GM10266 (cell line): ENCODE data around the gene SSTR4.

ENCODE experiments used
- DNase-seq: peaks from one replicate; pipeline ENCODE4 v3.0.0; 2012; ENCODE audit errors: extremely low spot score
- TF ChIP-seq, protein P1 (sequence below): IDR thresholded peaks from 2 replicates; pipeline ENCODE4 v1.5.1; 2012; ENCODE audit warnings: mild to moderate bottlenecking, low read depth; ENCODE audit not compliant: control insufficient read depth, insufficient read depth; ENCODE audit errors: missing control alignments

Gene SSTR4

DNA sequence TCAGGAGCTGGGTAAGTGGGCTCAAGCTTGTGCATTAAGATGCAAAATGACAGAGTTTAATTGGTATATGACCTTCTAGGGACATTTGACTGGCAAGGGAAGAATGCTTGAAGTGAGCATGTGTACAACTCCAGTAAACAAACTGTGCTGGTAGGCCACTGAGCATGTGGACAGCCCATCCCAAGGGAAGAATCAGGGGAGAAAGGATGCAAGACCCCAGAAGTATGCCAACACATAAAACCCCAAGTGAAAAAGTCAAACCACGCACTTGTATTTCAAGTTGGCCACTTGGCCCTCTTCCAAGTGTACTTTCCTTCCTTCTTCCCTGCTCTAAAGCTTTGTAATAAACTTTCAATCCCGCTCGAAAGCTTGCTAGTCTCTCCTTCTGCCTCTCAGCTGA is 24.7 kb downstream of the SSTR4 start:
- no peak for DNase-seq
- TF ChIP-seq, protein P1, sequence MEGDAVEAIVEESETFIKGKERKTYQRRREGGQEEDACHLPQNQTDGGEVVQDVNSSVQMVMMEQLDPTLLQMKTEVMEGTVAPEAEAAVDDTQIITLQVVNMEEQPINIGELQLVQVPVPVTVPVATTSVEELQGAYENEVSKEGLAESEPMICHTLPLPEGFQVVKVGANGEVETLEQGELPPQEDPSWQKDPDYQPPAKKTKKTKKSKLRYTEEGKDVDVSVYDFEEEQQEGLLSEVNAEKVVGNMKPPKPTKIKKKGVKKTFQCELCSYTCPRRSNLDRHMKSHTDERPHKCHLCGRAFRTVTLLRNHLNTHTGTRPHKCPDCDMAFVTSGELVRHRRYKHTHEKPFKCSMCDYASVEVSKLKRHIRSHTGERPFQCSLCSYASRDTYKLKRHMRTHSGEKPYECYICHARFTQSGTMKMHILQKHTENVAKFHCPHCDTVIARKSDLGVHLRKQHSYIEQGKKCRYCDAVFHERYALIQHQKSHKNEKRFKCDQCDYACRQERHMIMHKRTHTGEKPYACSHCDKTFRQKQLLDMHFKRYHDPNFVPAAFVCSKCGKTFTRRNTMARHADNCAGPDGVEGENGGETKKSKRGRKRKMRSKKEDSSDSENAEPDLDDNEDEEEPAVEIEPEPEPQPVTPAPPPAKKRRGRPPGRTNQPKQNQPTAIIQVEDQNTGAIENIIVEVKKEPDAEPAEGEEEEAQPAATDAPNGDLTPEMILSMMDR: no peak

DNA sequence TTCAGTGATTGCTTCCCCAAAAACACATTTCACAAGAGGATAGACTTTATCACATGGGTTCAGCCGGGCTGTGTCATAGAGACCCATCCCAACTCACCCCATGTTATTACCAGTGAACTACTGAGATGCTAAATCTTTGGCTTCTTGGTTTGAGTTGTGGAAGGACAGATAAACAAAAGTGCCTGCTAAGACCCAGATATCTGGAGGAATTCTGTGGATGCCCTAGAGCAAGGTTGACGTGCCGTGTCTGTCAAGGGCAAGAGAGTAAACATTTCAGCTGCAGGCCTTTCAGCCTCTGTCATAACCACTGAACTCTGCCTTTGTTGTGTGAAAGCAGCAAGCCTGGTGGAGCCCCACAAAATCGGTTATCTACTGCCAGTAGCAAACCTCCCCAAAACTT is 25.5 kb downstream of the SSTR4 start:
- TF ChIP-seq, protein P1: no peak
- DNase-seq: no peak

DNA sequence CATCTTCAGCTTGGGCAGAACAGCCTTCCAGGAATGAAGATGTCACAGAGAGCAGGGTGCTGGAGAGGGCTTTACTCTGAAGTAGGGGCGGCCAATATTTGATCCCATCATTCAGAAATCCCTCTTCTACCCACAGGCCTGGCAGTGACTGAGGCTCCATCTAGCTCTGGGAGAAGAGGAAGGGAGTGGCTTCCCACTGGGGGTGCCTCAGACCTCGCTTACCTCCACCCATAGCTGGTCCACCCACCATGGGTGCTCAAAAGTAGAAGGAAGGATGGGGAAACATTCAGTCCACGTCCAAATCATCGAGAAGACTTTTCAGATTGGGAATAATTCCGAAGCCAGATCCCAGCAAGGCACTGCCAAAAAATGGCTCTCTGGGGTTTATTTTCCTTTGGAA is 26.1 kb downstream of the SSTR4 start:
- TF ChIP-seq, protein P1: no peak
- no peak for DNase-seq

DNA sequence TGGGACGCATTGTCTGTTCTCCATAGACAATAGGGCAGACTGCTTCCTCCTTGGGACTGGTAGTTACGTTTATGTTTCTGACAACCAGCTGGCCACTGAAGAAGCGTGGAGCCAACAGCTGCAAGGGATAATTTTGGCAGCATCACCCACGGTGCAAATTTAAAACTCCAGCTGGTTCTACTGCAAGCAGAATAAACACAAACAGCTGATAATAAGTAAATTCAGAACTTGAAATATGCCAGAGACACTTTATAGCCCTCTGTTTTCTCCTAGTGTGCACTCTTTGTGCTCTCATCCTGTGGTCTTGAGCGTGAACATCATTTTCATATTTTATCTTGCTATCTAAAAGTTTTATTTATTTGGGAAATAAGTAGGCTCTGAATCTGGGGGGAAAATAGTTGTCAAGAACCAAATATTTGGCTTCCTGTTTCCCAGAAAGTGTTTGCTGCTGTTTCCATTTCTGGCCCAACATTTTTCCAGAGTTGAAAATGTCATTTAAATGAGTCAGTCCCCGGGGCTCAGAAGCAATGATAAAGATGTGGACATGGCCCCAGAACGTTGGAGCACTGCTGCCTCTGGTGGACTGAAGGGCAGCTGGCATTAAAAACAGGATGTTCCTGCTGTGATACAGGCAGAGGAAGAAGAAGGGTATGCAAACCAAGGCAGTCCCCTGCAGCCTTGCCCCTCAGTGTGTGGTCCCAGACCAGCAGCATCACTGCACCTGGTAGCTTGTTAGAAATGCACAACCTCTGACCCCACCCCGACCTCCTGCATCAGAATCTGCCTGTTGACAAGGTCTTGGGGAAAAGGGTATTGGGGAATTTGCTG is 26.8 kb downstream of the SSTR4 start:
- no peak for DNase-seq
- TF ChIP-seq, protein P1: no peak

DNA sequence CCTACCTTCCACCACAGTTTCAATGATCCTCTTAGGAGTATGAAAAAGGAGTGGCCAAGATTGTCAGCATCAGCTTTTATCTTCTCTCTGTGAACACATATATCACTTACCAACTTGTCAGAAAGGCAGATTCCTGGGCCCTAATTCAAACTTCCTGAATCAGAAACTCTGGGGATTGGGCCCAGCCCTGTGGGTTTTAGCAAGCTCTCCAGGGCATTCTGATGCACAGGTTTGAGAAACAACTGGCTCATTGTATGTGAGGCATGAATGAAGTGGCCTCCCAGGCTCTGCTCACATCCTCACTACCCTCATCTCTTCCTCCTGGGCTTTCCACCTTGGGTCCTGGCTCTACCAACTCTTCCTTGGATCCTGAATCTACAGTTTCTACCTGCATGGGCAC is 27.5 kb downstream of the SSTR4 start:
- no peak for DNase-seq
- TF ChIP-seq, protein P1: no peak

DNA sequence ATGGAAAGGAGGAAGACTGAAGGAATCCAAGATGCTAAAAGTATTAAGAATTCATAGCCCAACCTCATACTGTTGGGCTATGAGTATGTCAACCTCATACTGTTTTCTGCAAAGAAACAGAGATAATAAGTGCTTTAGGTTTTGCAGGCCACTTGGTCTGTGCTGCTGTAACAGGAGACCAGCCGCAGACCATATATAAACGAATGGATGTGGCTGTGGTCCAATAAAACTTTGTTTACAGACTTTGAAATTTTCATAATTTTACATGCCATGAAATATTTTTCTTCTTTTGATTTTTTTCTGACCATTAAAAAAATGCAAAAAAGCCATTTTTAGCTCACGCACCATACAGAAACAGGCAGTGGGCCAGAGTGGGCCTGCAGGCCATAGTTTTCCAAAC is 28.1 kb downstream of the SSTR4 start:
- TF ChIP-seq, protein P1: no peak
- DNase-seq: no peak

DNA sequence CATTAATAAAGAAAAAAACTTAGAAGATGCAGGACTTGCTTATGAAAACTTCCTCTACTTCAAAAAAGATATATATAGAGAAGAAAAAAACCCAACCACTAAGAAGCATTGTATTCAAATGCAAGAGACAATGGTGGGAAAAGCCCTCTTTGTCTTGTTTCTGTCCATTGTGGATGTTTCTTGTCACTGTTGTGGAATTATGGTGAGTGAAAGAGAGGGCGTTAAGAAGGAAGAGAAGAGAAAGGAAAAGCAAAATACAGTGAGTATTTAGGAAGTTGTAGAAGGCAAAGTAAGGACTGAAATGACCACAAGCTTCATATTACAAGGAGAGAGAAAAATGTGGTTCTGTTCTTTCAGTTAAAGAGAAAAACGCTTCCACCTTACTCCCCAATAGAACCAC is 28.5 kb downstream of the SSTR4 start:
- DNase-seq: no peak
- TF ChIP-seq, protein P1: no peak
